Right lung (tissue), 5 donors: Measurements from ENCODE around the gene OASL. TPM values are rescaled to one million over a fixed set of nuclear protein-coding genes. Genes with fewer than 3 reads are reported as not detected.
"Not testable (repeated sequence)": the region's sequence is repeated elsewhere in the genome, so short reads cannot be mapped to it uniquely, and the experiment has no call there.

ENCODE experiments used
- DNase-seq, 2 donors: peaks; one replicate each; pipeline ENCODE4 v3.0.0-alpha.2; 2013
- polyA plus RNA-seq, 5 donors: library from polyadenylated mRNA; unstranded; fragments of 120-200 nt; gene quantifications; one replicate each; pipeline versions ENCODE4 v1.2.1 to v1.2.3, GENCODE V29; 2013; ENCODE audit warnings: inconsistent platforms in 1 of 5, low replicate concordance in 1 of 5; ENCODE audit not compliant: insufficient read length in 5 of 5, insufficient read depth in 1 of 5

Gene OASL
- polyA plus RNA-seq, 5 donors, result 0.06 to 0.46 (median 0.18) TPM

- DNase-seq, result no peak
Measured at GRCh38 chr12:121059031-121059898, 20.2 kb upstream of the OASL start.

GRCh38 chr12:121057794-121058193 is 18.7 kb upstream of the OASL start:
- no peak for DNase-seq

- DNase-seq, result no peak
Measured at GRCh38 chr12:121053706-121054105, 14.7 kb upstream of the OASL start.

GRCh38 chr12:121050725-121051124 is 11.7 kb upstream of the OASL start:
- DNase-seq, result no peak

GRCh38 chr12:121048442-121048841 is 9.4 kb upstream of the OASL start:
- no peak for DNase-seq

- DNase-seq, result not testable (repeated sequence)
Measured at GRCh38 chr12:121047400-121047799, 8.4 kb upstream of the OASL start.

- no peak for DNase-seq
Measured at GRCh38 chr12:121043067-121043466, 4.0 kb upstream of the OASL start.

GRCh38 chr12:121036810-121037326 is 2.2 kb downstream of the OASL start:
- DNase-seq, result no peak

GRCh38 chr12:121034616-121035305 is 4.3 kb downstream of the OASL start:
- no peak for DNase-seq

GRCh38 chr12:121033625-121034349 is 5.3 kb downstream of the OASL start:
- no peak for DNase-seq

GRCh38 chr12:121030576-121031212 is 8.4 kb downstream of the OASL start:
- DNase-seq, result no peak

- no peak for DNase-seq
Measured at GRCh38 chr12:121026274-121027045, 12.6 kb downstream of the OASL start.

- no peak for DNase-seq
Measured at GRCh38 chr12:121025442-121026226, 13.4 kb downstream of the OASL start.

- no peak for DNase-seq
Measured at GRCh38 chr12:121023799-121024198, 15.2 kb downstream of the OASL start.

GRCh38 chr12:121022713-121023112 is 16.3 kb downstream of the OASL start:
- no peak for DNase-seq

GRCh38 chr12:121021754-121022153 is 17.3 kb downstream of the OASL start:
- no peak for DNase-seq

- DNase-seq, result no peak
Measured at GRCh38 chr12:121018860-121019617, 20.0 kb downstream of the OASL start.

GRCh38 chr12:121017966-121018491 is 21.0 kb downstream of the OASL start:
- DNase-seq, result no peak
